HG03575 (cell line): Measurements from ENCODE around the gene SLC27A5.
"Not testable (repeated sequence)": the region's sequence is repeated elsewhere in the genome, so short reads cannot be mapped to it uniquely, and the experiment has no call there.

Experiments
- ATAC-seq: cut with Tn5 transposase; IDR thresholded peaks from one replicate; pipeline ENCODE4 v1.9.1; 2021; ENCODE audit not compliant: unreplicated experiment, insufficient number of reproducible peaks, low FRiP score; ENCODE audit errors: extremely low read depth

SLC27A5 gene

DNA sequence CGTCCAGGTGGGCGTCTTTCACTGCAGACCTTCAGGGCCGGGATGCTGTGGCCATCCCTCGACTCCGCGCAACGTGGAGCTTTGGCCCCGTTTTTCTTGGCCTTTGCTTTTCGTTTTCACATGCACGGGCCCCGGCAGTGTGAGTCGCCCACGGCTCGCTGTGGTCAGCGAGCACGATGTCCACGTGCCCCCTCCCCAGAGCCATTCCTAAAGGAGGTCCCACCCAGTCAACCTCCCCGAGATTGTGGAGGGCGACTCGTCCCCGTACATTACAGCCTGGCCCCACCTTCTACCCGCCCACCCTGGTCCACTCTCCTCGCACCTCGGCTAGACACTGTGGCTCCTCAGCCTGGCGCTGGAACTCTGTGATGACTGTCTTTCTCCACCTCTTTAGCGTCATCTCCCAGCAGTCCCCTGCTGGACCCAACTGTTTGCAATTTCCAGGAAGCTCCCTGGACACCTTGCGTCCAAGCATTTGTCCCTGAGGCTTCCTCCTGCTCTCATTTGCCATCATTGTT lies 35.2 kb downstream of the SLC27A5 start:
- no peak for ATAC-seq

DNA sequence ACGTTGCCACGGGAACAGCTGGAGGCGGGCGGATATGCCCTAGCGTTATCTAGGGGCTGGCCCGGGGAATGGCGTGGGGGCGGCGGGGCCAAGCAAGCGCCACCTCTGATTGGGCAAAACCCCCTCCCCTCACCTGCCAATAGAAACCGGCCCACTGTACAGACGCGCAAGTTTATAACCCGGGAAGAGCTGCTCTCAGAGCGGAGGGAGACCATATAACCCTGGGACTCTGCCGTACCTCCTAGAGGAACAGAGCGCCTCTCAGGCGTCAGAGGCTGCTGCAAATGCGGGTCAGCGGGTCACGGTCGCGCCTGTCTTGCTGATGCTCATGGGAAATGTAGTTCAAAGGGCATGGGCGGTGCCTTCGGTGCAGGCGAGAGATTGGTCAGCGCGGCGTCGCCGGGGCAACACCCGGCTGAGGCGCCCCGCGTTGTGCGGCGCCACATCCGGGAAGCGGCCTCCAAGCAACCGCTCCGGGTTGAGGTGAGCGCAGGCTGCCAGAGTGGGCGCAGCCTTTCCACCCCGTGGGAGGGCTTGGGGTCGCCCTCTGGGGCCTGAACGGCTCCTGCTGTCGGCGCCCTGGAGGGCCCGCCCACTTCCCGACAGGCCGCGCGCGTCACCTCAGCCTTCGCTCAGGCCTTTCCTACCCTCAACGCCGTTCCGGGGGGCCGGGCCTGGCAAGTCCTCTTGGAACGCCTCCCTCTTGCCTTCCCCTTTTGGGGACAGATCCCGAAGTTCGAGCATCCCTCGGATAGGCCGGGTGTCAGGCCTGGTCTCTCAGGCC lies 35.9 kb downstream of the SLC27A5 start, which contains the start of gene ZNF446:
Gene ZNF446 (plus strand): TSS at position 639 of the 784 bp plus-strand sequence. CDS start 867 bp downstream, outside the sequence.
- ATAC-seq, result peak; percentile 52

DNA sequence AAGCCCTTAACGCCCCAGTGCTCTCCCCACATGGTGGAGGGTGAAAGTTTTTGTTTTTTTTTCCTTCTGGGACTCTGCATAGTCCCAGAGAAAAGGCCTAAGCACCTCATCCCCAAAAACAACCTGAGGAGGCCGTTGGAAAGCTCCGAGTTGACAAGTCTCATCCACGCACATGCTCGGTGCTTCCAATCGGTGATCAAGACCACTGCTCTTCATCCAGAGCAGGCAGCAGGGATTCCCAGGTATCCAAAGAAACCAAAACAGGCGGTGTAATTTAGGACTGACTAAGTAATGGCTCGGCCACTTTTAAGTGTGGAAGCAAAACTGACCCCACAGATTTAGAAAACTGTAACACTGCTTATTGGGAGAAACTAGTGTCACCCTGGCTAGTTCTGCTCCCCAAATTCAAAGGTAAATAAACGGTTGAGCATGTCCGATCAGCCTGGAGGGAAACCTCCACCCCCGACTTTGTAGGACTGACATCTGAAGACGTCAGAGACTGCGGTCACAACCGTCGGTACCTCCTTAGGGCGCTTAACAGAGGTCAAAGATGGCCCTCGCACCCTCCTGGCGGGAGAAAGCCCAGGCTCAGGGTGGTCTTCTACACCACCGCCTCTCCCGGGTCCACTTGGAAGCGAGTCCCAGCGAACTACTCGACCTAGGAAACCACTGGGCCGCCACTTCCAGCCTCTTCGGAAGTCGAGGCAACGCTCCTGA lies 36.6 kb downstream of the SLC27A5 start:
- ATAC-seq, result peak; percentile 7

DNA sequence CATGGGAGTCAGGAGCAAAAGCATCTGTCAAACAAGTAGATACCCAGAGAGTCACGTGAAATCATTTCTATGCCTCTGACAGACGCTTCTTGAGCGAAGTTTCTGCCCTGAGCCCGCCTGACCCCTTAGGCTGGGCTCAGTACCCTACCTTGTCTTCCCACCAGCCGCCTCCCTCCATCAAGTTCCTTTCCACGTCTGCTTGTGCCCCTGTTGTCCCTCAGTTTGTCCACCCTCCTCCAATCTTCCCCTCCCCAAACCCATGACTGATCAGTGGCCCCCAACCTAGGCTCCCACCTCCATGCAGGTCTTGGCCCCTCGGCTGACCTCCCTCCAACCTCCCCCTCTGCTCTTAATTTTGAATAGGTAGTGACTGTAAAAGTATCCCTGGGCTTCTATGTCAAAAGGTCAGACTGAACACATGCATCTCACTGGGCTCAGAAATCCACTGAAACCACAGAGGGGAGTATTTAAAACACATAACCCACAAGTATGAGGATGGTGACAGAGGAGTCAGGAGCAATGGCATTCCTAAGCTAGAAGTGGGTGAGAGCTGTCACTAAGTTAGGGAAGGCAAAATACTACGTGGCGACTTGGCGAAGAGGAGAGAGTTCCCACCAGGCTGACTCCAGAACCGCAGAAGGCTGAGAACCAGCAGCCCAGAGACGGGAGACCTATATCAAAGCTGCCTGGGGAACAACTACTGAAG lies 37.3 kb downstream of the SLC27A5 start:
- ATAC-seq, result no peak

DNA sequence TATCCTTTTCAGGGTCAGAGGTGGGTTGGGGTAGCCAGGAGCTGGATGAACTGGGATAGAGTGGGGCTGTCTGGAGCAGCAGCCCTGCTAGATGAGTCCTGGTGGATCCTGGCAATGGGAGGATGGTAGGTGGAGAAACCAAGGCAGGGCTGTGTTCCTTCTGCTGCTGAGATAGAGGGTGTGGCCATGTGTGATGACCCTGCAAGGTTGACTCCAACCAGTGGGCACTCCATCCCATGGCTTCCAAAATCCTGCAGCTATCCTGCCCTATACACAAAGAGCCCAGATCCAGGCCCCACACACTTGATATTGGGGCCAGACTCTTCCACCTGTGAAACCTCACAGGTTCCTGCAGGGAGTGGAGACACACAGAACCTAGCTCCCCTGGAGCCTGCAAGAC lies 38.0 kb downstream of the SLC27A5 start:
- no peak for ATAC-seq

DNA sequence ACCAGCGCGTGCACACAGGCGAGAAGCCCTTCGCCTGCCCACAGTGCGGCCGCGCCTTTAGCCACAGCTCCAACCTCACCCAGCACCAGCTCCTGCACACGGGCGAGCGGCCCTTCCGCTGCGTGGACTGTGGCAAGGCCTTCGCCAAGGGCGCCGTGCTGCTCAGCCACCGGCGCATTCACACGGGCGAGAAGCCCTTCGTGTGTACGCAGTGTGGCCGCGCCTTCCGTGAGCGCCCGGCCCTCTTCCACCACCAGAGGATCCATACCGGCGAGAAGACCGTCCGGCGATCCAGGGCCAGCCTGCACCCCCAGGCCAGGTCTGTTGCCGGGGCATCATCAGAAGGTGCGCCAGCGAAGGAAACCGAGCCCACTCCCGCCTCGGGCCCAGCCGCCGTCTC lies 40.1 kb downstream of the SLC27A5 start:
- ATAC-seq, result no peak

DNA sequence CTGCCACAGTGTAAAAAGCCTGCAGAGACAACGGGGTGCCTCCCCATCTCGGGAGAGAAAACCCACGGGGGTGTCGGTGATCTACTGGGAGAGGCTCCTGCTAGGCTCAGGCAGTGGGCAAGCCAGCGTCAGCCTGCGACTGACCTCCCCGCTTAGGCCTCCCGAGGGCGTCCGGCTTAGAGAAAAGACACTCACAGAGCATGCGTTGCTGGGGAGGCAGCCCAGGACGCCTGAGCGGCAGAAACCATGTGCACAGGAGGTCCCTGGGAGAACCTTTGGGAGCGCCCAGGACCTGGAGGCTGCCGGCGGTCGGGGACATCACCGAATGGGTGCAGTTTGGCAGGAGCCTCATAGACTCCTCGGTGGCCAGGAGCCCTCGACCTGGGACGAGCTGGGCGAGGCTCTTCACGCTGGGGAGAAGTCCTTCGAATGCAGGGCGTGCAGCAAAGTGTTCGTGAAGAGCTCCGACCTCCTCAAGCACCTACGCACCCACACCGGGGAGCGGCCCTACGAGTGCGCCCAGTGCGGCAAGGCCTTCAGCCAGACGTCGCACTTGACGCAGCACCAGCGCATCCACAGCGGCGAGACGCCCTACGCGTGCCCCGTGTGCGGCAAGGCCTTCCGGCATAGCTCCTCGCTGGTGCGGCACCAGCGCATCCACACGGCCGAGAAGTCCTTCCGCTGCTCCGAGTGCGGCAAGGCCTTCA lies 40.8 kb downstream of the SLC27A5 start:
- ATAC-seq, result not testable (repeated sequence)

DNA sequence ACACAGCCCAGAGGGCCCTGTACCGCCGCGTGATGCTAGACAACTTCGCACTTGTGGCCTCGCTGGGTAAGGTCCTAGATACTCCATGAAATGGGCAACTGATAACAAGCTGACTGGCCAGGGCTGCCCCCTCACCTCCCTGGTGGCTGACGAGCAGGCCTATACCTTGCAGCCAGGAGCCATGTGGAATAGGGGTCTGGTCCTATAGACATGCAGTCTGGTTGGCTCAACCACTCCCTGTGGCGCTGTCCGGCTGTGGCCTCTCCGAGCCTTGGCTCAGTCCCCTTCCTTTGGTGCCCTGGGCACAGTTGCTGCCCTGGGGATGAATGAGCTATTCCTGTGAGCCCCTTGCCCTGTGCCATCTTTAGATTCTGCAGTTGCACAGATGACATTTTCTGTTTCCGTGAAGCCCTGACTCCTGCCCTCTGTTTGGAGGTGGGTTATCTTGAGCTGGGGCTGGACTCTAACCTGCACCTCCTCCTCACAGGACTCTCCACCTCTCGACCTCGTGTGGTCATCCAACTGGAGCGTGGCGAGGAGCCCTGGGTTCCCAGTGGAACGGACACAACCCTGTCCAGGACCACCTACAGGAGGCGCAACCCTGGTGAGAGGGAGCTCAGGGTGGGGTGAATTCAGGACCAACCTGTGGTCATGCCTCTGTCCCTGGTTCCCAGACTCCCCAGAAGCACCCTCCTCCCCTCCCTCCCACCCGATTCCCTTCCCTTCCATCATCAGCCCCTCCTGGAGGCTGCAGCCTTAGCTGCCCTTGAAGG lies 42.4 kb downstream of the SLC27A5 start:
- ATAC-seq, result no peak

DNA sequence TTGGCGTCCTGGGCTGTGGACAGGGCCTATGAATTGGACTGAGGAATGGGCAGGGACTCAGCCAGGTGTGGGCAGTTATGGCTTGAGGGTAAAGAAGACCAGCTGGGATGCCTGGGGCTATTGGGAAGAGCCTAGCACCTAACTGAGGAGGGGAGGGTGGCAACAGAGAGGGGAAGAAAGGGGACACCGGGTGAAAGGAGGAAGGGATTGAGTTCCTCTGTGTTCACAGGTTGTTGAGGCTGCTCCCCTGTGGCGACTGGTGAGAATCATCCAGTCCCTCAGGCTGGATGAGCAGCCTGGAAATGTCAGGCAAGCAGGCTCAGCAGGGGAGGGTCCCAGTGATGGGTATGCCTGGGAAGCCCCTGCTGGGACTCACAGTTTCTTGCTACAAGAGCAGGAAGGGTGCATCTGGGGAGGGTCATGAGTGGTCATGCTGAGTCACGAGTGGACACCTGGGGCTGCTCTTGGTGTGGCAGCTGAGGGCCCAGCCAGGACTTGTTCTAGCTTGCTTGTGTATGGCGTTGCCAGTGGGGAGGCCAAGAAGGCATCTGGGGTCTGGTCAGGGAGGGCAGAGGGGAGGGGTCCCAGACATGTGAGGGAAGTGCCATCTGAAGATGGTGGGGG lies 43.5 kb downstream of the SLC27A5 start:
- ATAC-seq, result no peak

DNA sequence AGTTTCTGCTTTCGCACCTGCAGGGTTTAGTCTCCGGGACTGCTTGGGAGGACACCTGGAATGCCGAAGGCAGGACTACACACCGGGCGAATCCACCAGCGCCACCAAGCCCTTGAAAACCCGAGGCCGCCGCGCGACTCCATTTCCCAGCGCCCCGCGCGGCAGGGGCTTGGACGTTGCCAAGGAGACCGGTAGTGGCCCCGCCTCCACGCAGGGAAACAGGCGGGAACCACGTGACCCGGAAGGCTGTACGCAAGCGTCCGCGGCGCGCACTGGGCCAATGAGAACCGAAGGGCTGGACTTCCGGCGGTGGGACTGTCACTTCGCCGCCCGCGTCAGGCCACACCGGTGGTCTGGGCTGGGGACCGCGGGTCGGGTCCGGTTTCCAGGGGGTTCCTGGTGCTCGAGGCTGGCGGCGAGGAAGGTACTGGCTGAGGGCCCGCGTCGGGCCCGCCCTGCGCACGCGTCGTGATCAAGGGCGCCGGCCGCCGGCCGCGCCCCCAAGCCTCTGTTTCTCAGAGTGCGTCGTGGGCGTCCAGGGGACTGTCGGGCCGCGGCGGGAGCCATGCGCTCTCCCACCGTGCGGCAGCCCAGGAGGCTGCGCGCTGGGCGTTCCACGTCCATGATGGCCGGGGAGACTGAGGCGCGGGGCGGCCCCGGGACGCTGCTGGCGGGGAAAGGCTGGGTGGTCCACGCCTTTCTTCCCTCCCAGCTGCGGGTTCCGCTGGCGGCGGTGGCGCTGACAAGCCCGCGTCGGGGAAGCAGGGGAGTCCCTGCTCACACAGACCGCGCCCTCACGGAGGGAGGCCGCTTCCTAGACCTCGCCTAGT lies 44.8 kb downstream of the SLC27A5 start, which contains the start of gene ZNF324:
Gene ZNF324 (plus strand): TSS at position 321 of the 830 bp plus-strand sequence. CDS start 2,106 bp downstream, outside the sequence.
- peak; percentile 52 for ATAC-seq

DNA sequence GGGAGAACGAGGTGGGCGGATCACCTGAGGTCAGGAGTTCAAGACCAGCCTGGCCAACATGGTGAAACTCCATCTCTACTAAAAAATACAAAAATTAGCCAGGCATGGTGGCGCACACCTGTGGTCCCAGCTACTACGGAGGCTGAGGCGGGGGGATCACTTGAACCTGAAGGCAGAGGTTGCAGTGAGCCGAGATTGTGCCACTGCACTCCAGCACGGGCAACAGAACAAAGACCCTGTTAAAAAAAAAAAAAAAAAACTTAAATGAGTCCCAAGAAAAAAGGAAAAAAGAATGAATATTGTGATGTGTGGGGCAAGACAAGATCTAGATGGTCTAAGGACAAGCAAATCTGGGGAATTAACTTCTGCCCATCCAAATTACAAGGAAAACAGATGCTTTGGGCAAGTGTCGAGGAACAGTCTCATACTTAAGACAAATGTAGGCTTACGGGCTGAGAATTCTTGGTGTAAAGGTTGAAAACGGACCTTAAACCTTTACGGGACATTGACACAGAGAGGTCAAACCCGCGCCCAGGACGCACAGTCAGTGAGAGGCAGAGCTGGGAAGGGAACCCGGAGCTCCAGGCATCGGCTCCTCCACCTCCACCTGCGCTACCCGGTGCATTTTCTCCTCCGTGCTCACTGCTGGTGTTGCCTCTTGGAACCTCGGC lies 45.6 kb downstream of the SLC27A5 start:
- no peak for ATAC-seq

DNA sequence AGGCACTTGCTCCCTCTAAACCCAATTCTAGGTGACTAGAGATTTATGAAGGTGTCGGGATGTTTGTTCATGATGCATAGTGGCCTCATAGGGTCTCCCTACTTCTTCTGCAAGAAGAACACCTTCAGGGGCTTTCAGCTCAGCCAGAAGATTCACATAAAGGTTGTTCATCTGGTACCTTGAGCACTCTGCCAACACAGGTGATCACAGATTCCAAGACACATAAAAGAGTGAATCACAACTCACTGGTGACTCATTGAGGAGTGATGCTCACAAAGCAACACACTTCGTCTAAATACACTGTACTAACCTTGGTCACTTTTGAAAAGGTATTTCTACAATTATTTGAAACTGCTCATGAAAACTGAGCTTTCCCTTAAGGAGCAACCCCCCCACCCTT lies 51.8 kb downstream of the SLC27A5 start:
- no peak for ATAC-seq

DNA sequence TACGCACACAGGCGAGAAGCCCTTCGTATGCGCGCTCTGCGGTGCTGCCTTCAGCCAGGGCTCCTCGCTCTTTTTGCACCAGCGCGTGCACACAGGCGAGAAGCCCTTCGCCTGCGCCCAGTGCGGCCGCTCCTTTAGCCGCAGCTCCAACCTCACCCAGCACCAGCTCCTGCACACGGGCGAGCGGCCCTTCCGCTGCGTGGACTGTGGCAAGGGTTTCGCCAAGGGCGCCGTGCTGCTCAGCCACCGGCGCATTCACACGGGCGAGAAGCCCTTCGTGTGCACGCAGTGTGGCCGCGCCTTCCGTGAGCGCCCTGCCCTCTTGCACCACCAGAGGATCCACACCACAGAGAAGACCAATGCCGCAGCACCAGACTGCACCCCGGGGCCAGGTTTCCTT lies 55.7 kb downstream of the SLC27A5 start:
- ATAC-seq, result no peak

DNA sequence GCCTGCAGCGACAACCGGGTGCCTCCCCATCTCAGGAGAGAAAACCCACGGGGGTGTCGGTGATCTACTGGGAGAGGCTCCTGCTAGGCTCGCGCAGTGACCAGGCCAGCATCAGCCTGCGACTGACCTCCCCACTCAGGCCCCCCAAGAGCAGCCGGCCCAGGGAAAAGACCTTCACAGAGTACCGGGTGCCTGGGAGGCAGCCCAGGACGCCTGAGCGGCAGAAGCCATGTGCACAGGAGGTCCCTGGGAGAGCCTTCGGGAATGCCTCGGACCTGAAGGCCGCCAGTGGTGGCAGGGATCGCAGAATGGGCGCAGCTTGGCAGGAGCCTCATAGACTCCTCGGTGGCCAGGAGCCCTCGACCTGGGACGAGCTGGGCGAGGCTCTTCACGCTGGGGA lies 56.5 kb downstream of the SLC27A5 start:
- no peak for ATAC-seq

DNA sequence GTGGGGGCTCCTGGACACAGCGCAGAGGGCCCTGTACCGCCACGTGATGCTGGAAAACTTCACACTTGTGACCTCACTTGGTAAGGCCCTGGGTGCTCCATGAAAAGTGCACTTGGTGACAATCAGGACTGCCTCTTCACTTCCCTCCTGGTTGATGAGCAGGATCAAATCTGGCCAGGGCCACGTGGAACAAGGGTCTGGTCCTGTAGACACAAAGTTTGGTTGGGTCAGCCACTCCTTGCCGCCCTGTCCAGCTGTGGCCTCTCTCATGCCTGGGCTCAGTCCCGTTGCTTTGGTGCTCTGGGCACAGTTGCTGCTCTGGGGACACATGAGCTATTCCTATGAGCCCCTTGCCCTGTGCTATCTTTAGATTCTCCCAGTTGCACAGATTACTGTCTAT lies 58.0 kb downstream of the SLC27A5 start:
- no peak for ATAC-seq

DNA sequence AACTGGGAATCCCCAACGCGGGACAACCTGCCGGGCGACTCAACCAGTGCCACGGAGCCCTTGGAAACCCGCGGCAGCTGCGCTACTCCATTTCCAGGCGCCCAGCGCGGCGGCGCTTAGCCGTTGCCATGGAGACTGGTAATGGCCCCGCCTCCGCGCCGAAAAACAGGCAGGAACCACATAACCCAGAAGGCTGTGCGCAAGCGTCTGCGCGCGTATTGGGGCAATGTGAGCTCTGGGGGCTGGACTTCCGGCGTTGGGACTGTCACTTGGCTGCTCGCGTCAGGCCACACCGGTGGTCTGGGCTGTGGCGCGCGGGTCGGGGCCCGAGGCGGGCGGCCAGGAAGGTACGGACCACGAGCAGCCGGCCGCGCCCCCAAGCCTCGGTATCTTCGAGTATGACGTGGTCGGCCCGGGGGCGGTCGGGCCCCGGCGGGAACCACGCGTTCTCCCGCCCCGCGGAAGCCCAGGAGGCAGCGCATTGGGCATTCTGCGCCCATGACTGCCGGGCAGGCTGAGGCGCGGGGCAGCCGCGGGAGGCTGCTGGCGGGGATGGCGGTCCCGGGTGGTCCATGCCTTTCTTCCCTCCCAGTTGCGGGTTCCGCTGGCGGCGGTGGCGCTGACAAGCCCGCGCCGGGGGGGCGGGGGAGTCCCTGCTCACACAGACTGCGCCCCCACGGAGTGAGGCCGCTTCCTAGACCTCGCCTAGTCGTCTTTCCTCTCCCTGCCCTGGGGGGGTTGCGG lies 60.3 kb downstream of the SLC27A5 start, which contains the start of gene ZNF324B:
Gene ZNF324B (plus strand): TSS at position 265 of the 744 bp plus-strand sequence. CDS start 2,080 bp downstream, outside the sequence.
- ATAC-seq, result peak; percentile 72
